Esophagus squamous epithelium (tissue), 5 donors: ENCODE measurements around the gene WTAP. TPM values are rescaled to one million over a fixed set of nuclear protein-coding genes. Genes with fewer than 3 reads are reported as not detected.
A peak's percentile ranks its signal among the peaks of the same experiment; 100 is the strongest.

ENCODE experiments used
- DNase-seq: peaks from one replicate; lab custom pipeline; 2025; lab: John Stamatoyannopoulos, UW
- H3K27ac ChIP-seq, 4 donors: fragments of 200-600 bp; sonication (generic); one replicate each; pipeline ENCODE4 v1.5.1; 2016 to 2019; ENCODE audit warnings: mild to moderate bottlenecking in 1 of 4
- H3K27me3 ChIP-seq, 4 donors: fragments of 200-600 bp; sonication (generic); 1 replicate in 3 of 4; 2 replicates in 1 of 4; pipeline versions ENCODE4 v1.5.1 to v1.6.0; 2017 to 2021; ENCODE audit warnings: antibody characterized with exemption in 1 of 4
- H3K36me3 ChIP-seq, 3 donors: fragments of 200-600 bp; sonication (generic); one replicate each; pipeline ENCODE4 v1.5.1; 2016 to 2019
- H3K4me1 ChIP-seq, 3 donors: fragments of 200-600 bp; sonication (generic); one replicate each; pipeline ENCODE4 v1.5.1; 2017 to 2019
- H3K4me3 ChIP-seq, 4 donors: fragments of 200-600 bp; sonication (generic); 1 replicate in 3 of 4; 2 replicates in 1 of 4; pipeline ENCODE4 v1.5.1; 2016 to 2019; ENCODE audit warnings: mild to moderate bottlenecking in 2 of 4, moderate library complexity in 1 of 4
- H3K9me3 ChIP-seq, 3 donors: fragments of 200-600 bp; sonication (generic); one replicate each; pipeline ENCODE4 v1.5.1; 2016 to 2019
- POLR2A ChIP-seq, 4 donors: fragments of 450-650 bp; IDR thresholded peaks; one replicate each; pipeline ENCODE4 v1.6.1; 2017; ENCODE audit warnings: antibody characterized with exemption in 4 of 4, mild to moderate bottlenecking in 4 of 4, moderate library complexity in 3 of 4
- WGBS, 2 donors: methylation state at CpG; one replicate each; pipeline ENCODE4 v1.1.5; 2018; 5-methylcytosine and 5-hydroxymethylcytosine counted together
- intact Hi-C: fragments of 100-400 bp; cut with DNase I; formaldehyde crosslinking; loops from one replicate; pipeline ENCODE4 v1.15.0; 2022
- total RNA-seq, 4 donors: library from RNA; depleted of rRNA; stranded (reverse); fragments of >200 nt; gene quantifications; one replicate each; pipeline ENCODE4 v1.1.0, GENCODE V29; 2016
- TF ChIP-seq, protein P1 (sequence below), 6 experiments: fragments of 450-650 bp in 4 of 6; fragments of 200-600 bp in 2 of 6; sonication (generic) in 2 of 6; IDR thresholded peaks; one replicate each; pipeline ENCODE4 v1.5.1; 2016 to 2019; ENCODE audit warnings: antibody characterized with exemption in 6 of 6, mild to moderate bottlenecking in 4 of 6, moderate library complexity in 4 of 6
- donor health status: DM: yes; HTN: yes; CAD: no.

WTAP gene
- total RNA-seq, 4 donors from 2014 or later: 45.0 to 105 (median 82.6) TPM

DNA sequence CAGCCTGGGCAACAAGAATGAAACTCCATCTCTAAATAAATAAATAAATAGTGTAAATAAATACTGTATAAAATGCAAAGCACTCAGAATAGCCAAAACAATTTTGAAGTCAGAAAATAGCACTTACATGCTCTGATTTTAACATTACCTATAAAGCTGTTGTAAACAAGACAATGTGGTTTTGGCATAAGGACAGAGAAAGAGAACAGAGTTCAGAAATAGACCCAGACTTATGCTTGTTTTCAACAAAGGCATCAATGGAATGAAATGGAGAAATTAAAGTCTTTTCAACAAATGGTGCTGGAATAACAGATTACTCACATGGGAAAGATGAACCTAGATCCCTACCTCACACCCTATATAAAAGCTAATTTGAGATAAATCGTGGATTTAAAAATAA, 44.9 kb downstream of the WTAP start:
- intact Hi-C loops: no loop called here
- Histone ChIP-seq H3K4me3 (no peak overlapping the region), H3K36me3 (peaks cover 8 to 99% (median 15%) of the 10 kb centered on the region in 3 donors), H3K27me3 (no peaks in the 10 kb centered on the region), H3K4me1 (no peaks in the 10 kb centered on the region), H3K27ac (no peak overlapping the region), H3K9me3 (no peaks in the 10 kb centered on the region)
- no peak for TF ChIP-seq POLR2A (IDR thresholded peaks at IDR 0.05)
- TF ChIP-seq, protein P1, sequence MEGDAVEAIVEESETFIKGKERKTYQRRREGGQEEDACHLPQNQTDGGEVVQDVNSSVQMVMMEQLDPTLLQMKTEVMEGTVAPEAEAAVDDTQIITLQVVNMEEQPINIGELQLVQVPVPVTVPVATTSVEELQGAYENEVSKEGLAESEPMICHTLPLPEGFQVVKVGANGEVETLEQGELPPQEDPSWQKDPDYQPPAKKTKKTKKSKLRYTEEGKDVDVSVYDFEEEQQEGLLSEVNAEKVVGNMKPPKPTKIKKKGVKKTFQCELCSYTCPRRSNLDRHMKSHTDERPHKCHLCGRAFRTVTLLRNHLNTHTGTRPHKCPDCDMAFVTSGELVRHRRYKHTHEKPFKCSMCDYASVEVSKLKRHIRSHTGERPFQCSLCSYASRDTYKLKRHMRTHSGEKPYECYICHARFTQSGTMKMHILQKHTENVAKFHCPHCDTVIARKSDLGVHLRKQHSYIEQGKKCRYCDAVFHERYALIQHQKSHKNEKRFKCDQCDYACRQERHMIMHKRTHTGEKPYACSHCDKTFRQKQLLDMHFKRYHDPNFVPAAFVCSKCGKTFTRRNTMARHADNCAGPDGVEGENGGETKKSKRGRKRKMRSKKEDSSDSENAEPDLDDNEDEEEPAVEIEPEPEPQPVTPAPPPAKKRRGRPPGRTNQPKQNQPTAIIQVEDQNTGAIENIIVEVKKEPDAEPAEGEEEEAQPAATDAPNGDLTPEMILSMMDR (IDR thresholded peaks at IDR 0.05): no peak
- 0 to 56% methylated on average over 1 of the region's 1 CpG for WGBS, 2 donors
- DNase-seq: no peak

DNA sequence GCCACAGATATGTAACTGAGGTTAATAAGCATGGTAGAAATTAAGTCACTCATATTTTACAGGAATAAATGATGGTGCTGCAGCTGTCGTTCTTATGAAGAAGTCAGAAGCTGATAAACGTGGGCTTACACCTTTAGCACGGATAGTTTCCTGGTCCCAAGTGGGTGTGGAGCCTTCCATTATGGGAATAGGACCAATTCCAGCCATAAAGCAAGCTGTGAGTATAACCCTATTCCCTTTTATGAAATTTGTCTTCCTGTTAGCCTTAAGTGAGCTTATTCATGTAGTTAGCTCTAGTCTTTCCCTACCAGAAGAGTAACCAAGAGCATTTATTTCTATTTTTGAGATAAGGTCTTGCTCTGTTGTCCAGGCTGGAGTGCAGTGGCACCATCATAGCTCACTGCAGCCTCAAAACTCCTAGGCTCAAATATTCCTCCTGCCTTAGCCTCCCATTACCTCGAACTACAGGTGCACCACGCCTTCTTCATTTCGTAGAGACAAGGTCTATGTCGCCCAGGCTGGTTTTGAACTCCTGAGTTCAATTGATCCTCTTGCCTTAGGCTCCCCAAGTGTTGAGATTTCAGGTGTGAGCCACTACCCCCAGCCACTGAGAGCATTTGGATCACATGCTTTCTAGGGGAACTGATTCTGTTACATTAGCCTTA, 50.1 kb downstream of the WTAP start:
- 74 to 83% methylated on average over 7 of the region's 7 CpGs for WGBS, 2 donors
- Histone ChIP-seq H3K27ac (no peak overlapping the region), H3K4me1 (no peaks in the 10 kb centered on the region), H3K4me3 (no peak overlapping the region), H3K9me3 (no peaks in the 10 kb centered on the region), H3K36me3 (peaks cover 5 to 99% (median 27%) of the 10 kb centered on the region in 3 donors), H3K27me3 (no peaks in the 10 kb centered on the region)
- intact Hi-C loops: no loop called here
- no peak for DNase-seq
- TF ChIP-seq POLR2A (IDR thresholded peaks at IDR 0.05): no peak
- TF ChIP-seq, protein P1 (IDR thresholded peaks at IDR 0.05): no peak

DNA sequence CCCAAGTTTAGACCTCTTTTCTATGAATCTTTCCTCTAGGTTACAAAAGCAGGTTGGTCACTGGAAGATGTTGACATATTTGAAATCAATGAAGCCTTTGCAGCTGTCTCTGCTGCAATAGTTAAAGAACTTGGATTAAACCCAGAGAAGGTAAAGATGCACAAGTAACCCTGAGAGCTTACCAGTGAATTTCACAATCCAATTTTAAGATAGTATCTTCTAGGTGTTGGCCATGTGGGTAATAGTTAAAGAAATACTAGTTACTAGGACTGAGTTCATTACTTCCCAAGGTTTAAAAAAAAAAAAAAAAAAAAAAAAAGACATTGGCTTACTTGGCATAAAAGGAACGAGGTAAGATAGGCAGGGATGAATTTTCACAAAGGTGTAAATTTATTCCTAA, 50.8 kb downstream of the WTAP start:
- TF ChIP-seq, protein P1 (IDR thresholded peaks at IDR 0.05): no peak
- no peak for TF ChIP-seq POLR2A (IDR thresholded peaks at IDR 0.05)
- no peaks in the 10 kb centered on the region for H3K4me1 ChIP-seq
- no peak overlapping the region for H3K27ac ChIP-seq
- H3K4me3 ChIP-seq: no peak overlapping the region
- H3K9me3 ChIP-seq: no peaks in the 10 kb centered on the region
- intact Hi-C loops: no loop called here
- no peaks in the 10 kb centered on the region for H3K27me3 ChIP-seq
- 40 to 60% methylated on average over 1 of the region's 1 CpG for WGBS, 2 donors
- H3K36me3 ChIP-seq: peaks cover 11 to 99% (median 27%) of the 10 kb centered on the region in 3 donors
- no peak for DNase-seq

DNA sequence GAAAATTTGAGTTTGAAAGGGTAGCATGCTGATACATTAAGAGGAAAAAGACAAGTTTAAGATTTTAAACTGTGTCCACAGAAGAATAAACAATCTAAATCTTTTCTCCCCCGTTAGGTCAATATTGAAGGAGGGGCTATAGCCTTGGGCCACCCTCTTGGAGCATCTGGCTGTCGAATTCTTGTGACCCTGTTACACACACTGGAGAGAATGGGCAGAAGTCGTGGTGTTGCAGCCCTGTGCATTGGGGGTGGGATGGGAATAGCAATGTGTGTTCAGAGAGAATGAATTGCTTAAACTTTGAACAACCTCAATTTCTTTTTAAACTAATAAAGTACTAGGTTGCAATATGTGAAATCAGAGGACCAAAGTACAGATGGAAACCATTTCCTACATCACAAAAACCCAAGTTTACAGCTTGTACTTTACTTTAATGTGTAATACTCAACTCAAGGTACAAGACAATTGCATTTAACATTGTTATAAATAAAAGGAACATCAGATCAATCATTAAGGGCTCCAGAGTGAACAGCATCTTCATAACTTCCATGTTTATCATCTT, 51.3 kb downstream of the WTAP start:
- Histone ChIP-seq H3K4me1 (no peaks in the 10 kb centered on the region), H3K27me3 (no peaks in the 10 kb centered on the region), H3K27ac (no peak overlapping the region), H3K36me3 (peaks cover 11 to 99% (median 27%) of the 10 kb centered on the region in 3 donors), H3K4me3 (no peak overlapping the region), H3K9me3 (no peaks in the 10 kb centered on the region)
- 54 to 62% methylated on average over 3 of the region's 3 CpGs for WGBS, 2 donors
- TF ChIP-seq, protein P1 (IDR thresholded peaks at IDR 0.05): no peak
- no peak for TF ChIP-seq POLR2A (IDR thresholded peaks at IDR 0.05)
- DNase-seq: no peak
- intact Hi-C loops: no loop called here

DNA sequence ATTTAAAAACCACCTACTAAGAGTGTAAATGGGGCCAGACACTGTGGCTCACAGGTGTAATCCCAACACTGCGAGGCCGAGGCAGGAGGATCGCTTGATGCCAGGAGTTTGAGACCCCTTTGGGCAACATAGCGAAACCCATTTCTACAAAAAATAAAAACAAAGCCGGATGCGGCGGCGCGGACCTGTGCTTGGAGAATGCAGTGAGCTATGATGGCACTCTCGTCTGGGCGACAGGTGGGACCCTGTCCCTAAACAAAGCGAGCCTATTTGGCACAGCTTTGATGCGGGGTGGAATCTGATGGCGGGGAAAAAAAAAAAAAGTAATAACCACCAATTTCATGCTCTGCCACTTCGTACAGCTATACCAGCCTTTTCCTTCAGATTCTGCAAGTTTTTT, 61.0 kb downstream of the WTAP start:
- intact Hi-C loops: loop anchor here (5.0 kb wide), 1 partner anchor 61 kb away; the partner anchor contains the start of gene WTAP
- H3K4me1 ChIP-seq: peaks cover 14 to 56% (median 42%) of the 10 kb centered on the region in 3 donors
- H3K27me3 ChIP-seq: no peaks in the 10 kb centered on the region
- peaks cover 0 to 58% (median 12%) of the 10 kb centered on the region in 3 donors for H3K36me3 ChIP-seq
- no peak for DNase-seq
- peak overlapping the region in 3 of 4 donors; percentile 95 to 100 (median 99) for H3K27ac ChIP-seq
- WGBS, 2 donors: 14 to 15% methylated on average over 15 of the region's 15 CpGs
- no peaks in the 10 kb centered on the region for H3K9me3 ChIP-seq
- TF ChIP-seq, protein P1 (IDR thresholded peaks at IDR 0.05): no peak
- no peak for TF ChIP-seq POLR2A (IDR thresholded peaks at IDR 0.05)
- H3K4me3 ChIP-seq: peak overlapping the region; percentile 68 to 96 (median 77)
